Natural killer cell (primary cell): ENCODE results near the gene ENPP4. TPM values are rescaled to one million over a fixed set of nuclear protein-coding genes. Genes with fewer than 3 reads are reported as not detected.
"Not testable (repeated sequence)": the region's sequence is repeated elsewhere in the genome, so short reads cannot be mapped to it uniquely, and the experiment has no call there.

ENCODE experiments used
- ATAC-seq, 3 donors: fragments of 150-1000 bp in 2 of 3; fragments of 200-7000 bp in 1 of 3; cut with Tn5 transposase; 1 replicate in 1 of 3; 2 replicates in 2 of 3; pipeline ENCODE4 v1.10.0; 2021; ENCODE audit warnings: mild to moderate bottlenecking in 2 of 3, moderate library complexity in 2 of 3
- DNase-seq, 2 donors: peaks; one replicate each; pipeline versions ENCODE4 v3.0.0 to v3.0.0-alpha.2; 2013 to 2021; ENCODE audit warnings: mixed read lengths in 1 of 2
- H3K27ac ChIP-seq: one replicate; pipeline ENCODE4 v1.5.1; 2013; ENCODE audit warnings: mild to moderate bottlenecking, low read length
- H3K27me3 ChIP-seq: one replicate; pipeline ENCODE4 v1.6.1; 2013; ENCODE audit warnings: low read length; ENCODE audit not compliant: control insufficient read depth, insufficient read depth
- H3K36me3 ChIP-seq: one replicate; pipeline ENCODE4 v1.6.1; 2013; ENCODE audit warnings: low read length; ENCODE audit not compliant: control insufficient read depth, insufficient read depth
- H3K4me1 ChIP-seq: one replicate; pipeline ENCODE4 v1.6.1; 2013; ENCODE audit warnings: low read length; ENCODE audit not compliant: control insufficient read depth, insufficient read depth
- H3K4me3 ChIP-seq: one replicate; pipeline ENCODE4 v1.5.1; 2013; ENCODE audit warnings: low read length
- H3K9me3 ChIP-seq: one replicate; pipeline ENCODE4 v1.6.1; 2013; ENCODE audit warnings: low read length; ENCODE audit not compliant: control insufficient read depth, insufficient read depth
- H3K27ac Mint-ChIP-seq, 2 donors: one replicate each; pipeline ENCODE4 v1.8.0; 2022; ENCODE audit warnings: mild to moderate bottlenecking in 2 of 2, mixed read lengths in 2 of 2, moderate library complexity in 1 of 2
- H3K27me3 Mint-ChIP-seq, 2 donors: one replicate each; pipeline ENCODE4 v1.8.0; 2022; ENCODE audit warnings: low read depth in 2 of 2, mixed read lengths in 2 of 2
- H3K36me3 Mint-ChIP-seq: one replicate; pipeline ENCODE4 v1.8.0; 2022; ENCODE audit warnings: mixed read lengths
- H3K4me1 Mint-ChIP-seq, 2 donors: one replicate each; pipeline ENCODE4 v1.8.0; 2022; ENCODE audit warnings: mixed read lengths in 2 of 2
- H3K4me3 Mint-ChIP-seq: one replicate; pipeline ENCODE4 v1.8.0; 2022; ENCODE audit warnings: mild to moderate bottlenecking, moderate library complexity, mixed read lengths
- H3K9me3 Mint-ChIP-seq, 2 donors: one replicate each; pipeline ENCODE4 v1.8.0; 2022; ENCODE audit warnings: mixed read lengths in 2 of 2
- CTCF ChIP-seq: fragments of 200-600 bp; IDR thresholded peaks from one replicate; pipeline ENCODE4 v1.8.0; 2022; ENCODE audit warnings: antibody characterized with exemption
- WGBS: methylation state at CpG from one replicate; pipeline ENCODE4 v1.1.7; 2013; ENCODE audit warnings: missing lambda C conversion rate; ENCODE audit not compliant: insufficient coverage; 5-methylcytosine and 5-hydroxymethylcytosine counted together
- intact Hi-C: fragments of 100-400 bp; cut with micrococcal nuclease; formaldehyde crosslinking; loops from one replicate; pipeline ENCODE4 v1.14.2; 2022
- total RNA-seq, 4 donors: library from RNA; stranded (reverse); fragments of 120-200 nt in 1 of 4; gene quantifications; one replicate each; pipeline versions ENCODE4 v1.2.3 to v1.2.4, GENCODE V29; 2013 to 2022

The ENPP4 gene
- total RNA-seq, 3 donors from 2014 or later (not counting 1 experiment from before 2014, with no cell fraction given) = 25.0 to 45.0 (median 26.6) TPM

GRCh38 chr6:46128476-46128875 lies 1.3 kb upstream of the ENPP4 start:
- peak overlapping the region; percentile 89 to 99 for H3K27ac Mint-ChIP-seq
- DNase-seq = peak in 1 of 2 donors; percentile 10
- intact Hi-C loops = no loop called here
- no peaks in the 10 kb centered on the region for H3K9me3 ChIP-seq
- peaks cover 15% of the 10 kb centered on the region for H3K4me1 ChIP-seq
- H3K36me3 ChIP-seq = no peaks in the 10 kb centered on the region
- no peak for TF ChIP-seq CTCF
- H3K27ac ChIP-seq = peak overlapping the region; percentile 74
- no peaks in the 10 kb centered on the region for H3K9me3 Mint-ChIP-seq
- H3K27me3 Mint-ChIP-seq = no peaks in the 10 kb centered on the region
- H3K4me3 ChIP-seq = peak overlapping the region; percentile 84
- H3K36me3 Mint-ChIP-seq = no peaks in the 10 kb centered on the region
- 21% methylated on average over 2 of the region's 3 CpGs for WGBS
- no peaks in the 10 kb centered on the region for H3K27me3 ChIP-seq
- H3K4me3 Mint-ChIP-seq = peak overlapping the region; percentile 97
- no peak for ATAC-seq
- H3K4me1 Mint-ChIP-seq = peaks cover 42 to 51% of the 10 kb centered on the region in 2 donors

DNA sequence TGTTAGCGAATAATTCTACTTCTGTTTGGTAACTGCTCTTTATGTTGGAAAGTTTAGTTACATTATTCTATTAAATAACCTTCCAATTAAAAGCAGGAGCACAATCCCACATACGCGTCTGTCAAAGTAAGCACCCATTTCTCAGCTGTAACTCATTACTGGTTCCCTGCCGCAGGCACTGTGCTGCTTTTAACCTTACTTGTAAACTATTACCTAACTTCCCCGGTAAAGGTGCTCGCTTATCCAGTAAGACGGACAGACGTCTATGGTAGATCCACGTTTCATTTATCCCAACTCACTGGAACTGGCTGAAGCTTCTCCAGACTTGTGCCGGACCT lies 529 bp upstream of the ENPP4 start:
- no peak for TF ChIP-seq CTCF
- Mint-ChIP-seq H3K27me3 (no peaks in the 10 kb centered on the region), H3K4me1 (peaks cover 50 to 59% of the 10 kb centered on the region in 2 donors), H3K36me3 (no peaks in the 10 kb centered on the region), H3K27ac (peak overlapping the region; percentile 89 to 99), H3K4me3 (peak overlapping the region; percentile 97), H3K9me3 (no peaks in the 10 kb centered on the region)
- H3K27me3 ChIP-seq = no peaks in the 10 kb centered on the region
- peak overlapping the region; percentile 74 for H3K27ac ChIP-seq
- 0% methylated on average over 9 of the region's 10 CpGs for WGBS
- peaks cover 18% of the 10 kb centered on the region for H3K4me1 ChIP-seq
- DNase-seq (no peak), ATAC-seq (peak; percentile 14 to 34 (median 16))
- H3K4me3 ChIP-seq = peak overlapping the region; percentile 84
- intact Hi-C loops = loop anchor here (1.0 kb wide), 1 partner anchor 42 kb away; no protein-coding TSS in a partner anchor
- no peaks in the 10 kb centered on the region for H3K9me3 ChIP-seq
- H3K36me3 ChIP-seq = no peaks in the 10 kb centered on the region

DNA sequence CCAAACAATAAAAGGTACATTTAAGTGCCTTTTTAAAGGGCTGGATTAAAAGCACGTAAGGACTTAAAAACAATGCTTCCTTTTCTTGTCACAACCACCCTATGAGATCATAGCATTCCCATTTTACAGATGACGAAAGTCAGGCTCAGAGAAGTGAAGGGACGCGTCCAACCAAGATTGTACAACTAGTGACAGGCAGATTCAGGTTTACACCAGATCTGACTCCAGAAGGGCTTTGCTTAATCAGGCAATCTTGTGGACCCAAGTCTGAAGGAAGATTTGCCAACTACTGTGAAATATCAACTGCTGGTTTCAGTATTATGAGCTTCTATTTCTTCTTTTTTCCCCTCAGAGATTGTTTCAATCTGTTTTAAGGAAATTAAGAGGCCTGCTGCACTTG lies 877 bp downstream of the ENPP4 start:
- H3K4me3 Mint-ChIP-seq = peak overlapping the region; percentile 97
- H3K4me1 Mint-ChIP-seq = peaks cover 59 to 68% of the 10 kb centered on the region in 2 donors
- H3K9me3 Mint-ChIP-seq = no peaks in the 10 kb centered on the region
- no peaks in the 10 kb centered on the region for H3K36me3 ChIP-seq
- peaks cover 18% of the 10 kb centered on the region for H3K4me1 ChIP-seq
- H3K4me3 ChIP-seq = peak overlapping the region; percentile 84
- H3K27me3 Mint-ChIP-seq = no peaks in the 10 kb centered on the region
- WGBS = 53% methylated on average over 4 of the region's 4 CpGs
- no peak for TF ChIP-seq CTCF
- H3K36me3 Mint-ChIP-seq = no peaks in the 10 kb centered on the region
- ATAC-seq = no peak
- no peaks in the 10 kb centered on the region for H3K27me3 ChIP-seq
- H3K27ac Mint-ChIP-seq = peak overlapping the region; percentile 89 to 99
- peak in 1 of 2 donors; percentile 30 for DNase-seq
- intact Hi-C loops = no loop called here
- no peaks in the 10 kb centered on the region for H3K9me3 ChIP-seq
- H3K27ac ChIP-seq = peak overlapping the region; percentile 83

- H3K36me3 Mint-ChIP-seq, intact Hi-C loops, H3K9me3 ChIP-seq, H3K27me3 Mint-ChIP-seq, DNase-seq, H3K27ac Mint-ChIP-seq, H3K27me3 ChIP-seq, ATAC-seq, H3K9me3 Mint-ChIP-seq, H3K36me3 ChIP-seq, H3K4me3 ChIP-seq, H3K27ac ChIP-seq: not testable (repeated sequence)
- peak overlapping the region; percentile 49 for H3K4me3 Mint-ChIP-seq
- peaks cover 62 to 68% of the 10 kb centered on the region in 2 donors for H3K4me1 Mint-ChIP-seq
- H3K4me1 ChIP-seq = peaks cover 14% of the 10 kb centered on the region
- WGBS = no CpG with 5 or more reads among the region's 1 CpG
These were observed 1.5 kb downstream of the ENPP4 start for GRCh38 chr6:46131291-46131690.
